ENCODE data around the gene CBLL1. TPM values are rescaled to one million over a fixed set of nuclear protein-coding genes. Genes with fewer than 3 reads are reported as not detected.
A peak's percentile ranks its signal among the peaks of the same experiment; 100 is the strongest.

Gene CBLL1
- total RNA-seq, 1 donor from 2014 or later = 48.7 TPM

GRCh38 chr7:107768263-107768662 lies 24.3 kb downstream of the CBLL1 start:
- Mint-ChIP-seq H3K9me3 (no peaks in the 10 kb centered on the region), H3K27ac (no peak overlapping the region), H3K4me3 (no peak overlapping the region), H3K4me1 (peaks cover 23% of the 10 kb centered on the region), H3K27me3 (no peaks in the 10 kb centered on the region), H3K36me3 (ENCODE audit: low read depth) (peaks cover 3% of the 10 kb centered on the region)
- no peak for DNase-seq
- intact Hi-C loops (cut with micrococcal nuclease) = no loop called here

GRCh38 chr7:107773027-107773426 lies 29.1 kb downstream of the CBLL1 start:
- Mint-ChIP-seq H3K27ac (no peak overlapping the region), H3K27me3 (no peaks in the 10 kb centered on the region), H3K36me3 (ENCODE audit: low read depth) (no peaks in the 10 kb centered on the region), H3K4me1 (peaks cover 6% of the 10 kb centered on the region), H3K9me3 (no peaks in the 10 kb centered on the region), H3K4me3 (no peak overlapping the region)
- no peak for DNase-seq
- intact Hi-C loops (cut with micrococcal nuclease) = no loop called here

- H3K36me3 Mint-ChIP-seq (ENCODE audit: low read depth) = no peaks in the 10 kb centered on the region
- H3K4me1 Mint-ChIP-seq = no peaks in the 10 kb centered on the region
- no peak overlapping the region for H3K4me3 Mint-ChIP-seq
- intact Hi-C loops (cut with micrococcal nuclease) = loop anchor here (5.0 kb wide), 1 partner anchor 80 kb away; no protein-coding TSS in a partner anchor
- DNase-seq = no peak
- no peaks in the 10 kb centered on the region for H3K9me3 Mint-ChIP-seq
- no peaks in the 10 kb centered on the region for H3K27me3 Mint-ChIP-seq
- no peak overlapping the region for H3K27ac Mint-ChIP-seq
These were observed 33.8 kb downstream of the CBLL1 start for GRCh38 chr7:107777702-107778101.

GRCh38 chr7:107778283-107778682 lies 34.3 kb downstream of the CBLL1 start:
- Mint-ChIP-seq H3K9me3 (no peaks in the 10 kb centered on the region), H3K36me3 (ENCODE audit: low read depth) (no peaks in the 10 kb centered on the region), H3K27me3 (peaks cover 2% of the 10 kb centered on the region), H3K27ac (no peak overlapping the region), H3K4me1 (no peaks in the 10 kb centered on the region), H3K4me3 (no peak overlapping the region)
- intact Hi-C loops (cut with micrococcal nuclease) = loop anchor here (5.0 kb wide), 1 partner anchor 79 kb away; no protein-coding TSS in a partner anchor
- DNase-seq = no peak

GRCh38 chr7:107779647-107780099 lies 35.7 kb downstream of the CBLL1 start:
- Mint-ChIP-seq H3K4me1 (no peaks in the 10 kb centered on the region), H3K27me3 (peaks cover 2% of the 10 kb centered on the region)
- intact Hi-C loops (cut with micrococcal nuclease) = loop anchor here (5.0 kb wide), 1 partner anchor 78 kb away; no protein-coding TSS in a partner anchor

GRCh38 chr7:107782374-107782773 lies 38.4 kb downstream of the CBLL1 start:
- DNase-seq = no peak
- H3K36me3 Mint-ChIP-seq (ENCODE audit: low read depth) = no peaks in the 10 kb centered on the region
- no peak overlapping the region for H3K27ac Mint-ChIP-seq
- intact Hi-C loops (cut with micrococcal nuclease) = no loop called here
- peaks cover 11% of the 10 kb centered on the region for H3K4me1 Mint-ChIP-seq
- no peak overlapping the region for H3K4me3 Mint-ChIP-seq
- H3K27me3 Mint-ChIP-seq = peaks cover 3% of the 10 kb centered on the region
- no peaks in the 10 kb centered on the region for H3K9me3 Mint-ChIP-seq

More at GRCh38 chr7:107779647-107780099, 35.7 kb downstream of the CBLL1 start:
- DNase-seq = no peak
- Mint-ChIP-seq H3K4me3 (no peak overlapping the region), H3K36me3 (ENCODE audit: low read depth) (no peaks in the 10 kb centered on the region), H3K9me3 (no peaks in the 10 kb centered on the region), H3K27ac (no peak overlapping the region)

GRCh38 chr7:107783648-107784047 lies 39.7 kb downstream of the CBLL1 start:
- peaks cover 11% of the 10 kb centered on the region for H3K4me1 Mint-ChIP-seq
- no peaks in the 10 kb centered on the region for H3K9me3 Mint-ChIP-seq
- no peaks in the 10 kb centered on the region for H3K36me3 Mint-ChIP-seq (ENCODE audit: low read depth)
- no peak overlapping the region for H3K27ac Mint-ChIP-seq
- no peak for DNase-seq
- intact Hi-C loops (cut with micrococcal nuclease) = loop anchor here (2.0 kb wide), 1 partner anchor 31 kb away; no protein-coding TSS in a partner anchor
- no peak overlapping the region for H3K4me3 Mint-ChIP-seq
- peaks cover 3% of the 10 kb centered on the region for H3K27me3 Mint-ChIP-seq

GRCh38 chr7:107785170-107785569 lies 41.2 kb downstream of the CBLL1 start:
- intact Hi-C loops (cut with micrococcal nuclease) = loop anchor here (2.0 kb wide), 1 partner anchor 30 kb away; no protein-coding TSS in a partner anchor
- no peaks in the 10 kb centered on the region for H3K36me3 Mint-ChIP-seq (ENCODE audit: low read depth)
- peak overlapping the region; percentile 8 for H3K27ac Mint-ChIP-seq
- H3K9me3 Mint-ChIP-seq = no peaks in the 10 kb centered on the region
- peak overlapping the region; percentile 28 for H3K4me3 Mint-ChIP-seq
- H3K27me3 Mint-ChIP-seq = peaks cover 5% of the 10 kb centered on the region
- peaks cover 11% of the 10 kb centered on the region for H3K4me1 Mint-ChIP-seq
- DNase-seq = no peak

- Mint-ChIP-seq H3K4me1 (peaks cover 11% of the 10 kb centered on the region), H3K36me3 (ENCODE audit: low read depth) (no peaks in the 10 kb centered on the region), H3K4me3 (no peak overlapping the region), H3K27me3 (peaks cover 7% of the 10 kb centered on the region), H3K27ac (no peak overlapping the region), H3K9me3 (no peaks in the 10 kb centered on the region)
- no peak for DNase-seq
- intact Hi-C loops (cut with micrococcal nuclease) = loop anchor here (2.0 kb wide), 1 partner anchor 29 kb away; no protein-coding TSS in a partner anchor
These were observed 42.0 kb downstream of the CBLL1 start for GRCh38 chr7:107785926-107786325.

- H3K4me3 Mint-ChIP-seq = no peak overlapping the region
- H3K36me3 Mint-ChIP-seq (ENCODE audit: low read depth) = no peaks in the 10 kb centered on the region
- peaks cover 9% of the 10 kb centered on the region for H3K27me3 Mint-ChIP-seq
- DNase-seq = no peak
- H3K4me1 Mint-ChIP-seq = peaks cover 11% of the 10 kb centered on the region
- intact Hi-C loops (cut with micrococcal nuclease) = no loop called here
- no peak overlapping the region for H3K27ac Mint-ChIP-seq
- H3K9me3 Mint-ChIP-seq = no peaks in the 10 kb centered on the region
These were observed 44.3 kb downstream of the CBLL1 start for GRCh38 chr7:107788216-107788615.

- H3K36me3 Mint-ChIP-seq (ENCODE audit: low read depth) = no peaks in the 10 kb centered on the region
- DNase-seq = no peak
- no peaks in the 10 kb centered on the region for H3K9me3 Mint-ChIP-seq
- peaks cover 11% of the 10 kb centered on the region for H3K27me3 Mint-ChIP-seq
- H3K4me1 Mint-ChIP-seq = peaks cover 11% of the 10 kb centered on the region
- H3K4me3 Mint-ChIP-seq = no peak overlapping the region
- no peak overlapping the region for H3K27ac Mint-ChIP-seq
- intact Hi-C loops (cut with micrococcal nuclease) = no loop called here
These were observed 44.7 kb downstream of the CBLL1 start for GRCh38 chr7:107788662-107789061.

- peaks cover 19% of the 10 kb centered on the region for H3K27me3 Mint-ChIP-seq
- intact Hi-C loops (cut with micrococcal nuclease) = no loop called here
- H3K4me3 Mint-ChIP-seq = no peak overlapping the region
- no peaks in the 10 kb centered on the region for H3K9me3 Mint-ChIP-seq
- peaks cover 11% of the 10 kb centered on the region for H3K4me1 Mint-ChIP-seq
- H3K36me3 Mint-ChIP-seq (ENCODE audit: low read depth) = no peaks in the 10 kb centered on the region
- DNase-seq = no peak
- H3K27ac Mint-ChIP-seq = no peak overlapping the region
These were observed 45.7 kb downstream of the CBLL1 start for GRCh38 chr7:107789647-107790046.

- H3K27me3 Mint-ChIP-seq = peaks cover 23% of the 10 kb centered on the region
- intact Hi-C loops (cut with micrococcal nuclease) = no loop called here
- DNase-seq = no peak
- H3K36me3 Mint-ChIP-seq (ENCODE audit: low read depth) = no peaks in the 10 kb centered on the region
- no peaks in the 10 kb centered on the region for H3K4me1 Mint-ChIP-seq
- no peak overlapping the region for H3K27ac Mint-ChIP-seq
- no peak overlapping the region for H3K4me3 Mint-ChIP-seq
- H3K9me3 Mint-ChIP-seq = no peaks in the 10 kb centered on the region
These were observed 48.4 kb downstream of the CBLL1 start for GRCh38 chr7:107792364-107792763.

GRCh38 chr7:107799647-107800264 lies 55.8 kb downstream of the CBLL1 start:
- Mint-ChIP-seq H3K36me3 (ENCODE audit: low read depth) (no peaks in the 10 kb centered on the region), H3K27ac (no peak overlapping the region), H3K9me3 (no peaks in the 10 kb centered on the region), H3K4me1 (no peaks in the 10 kb centered on the region), H3K4me3 (no peak overlapping the region), H3K27me3 (peaks cover 13% of the 10 kb centered on the region)
- DNase-seq = no peak
- intact Hi-C loops (cut with micrococcal nuclease) = no loop called here

All from activated CD4-positive, alpha-beta T cell treated with anti-CD3 and anti-CD28 coated beads, Interleukin-2, amount 10 ng/mL, durations not matched to agents 24 days and 14 days (primary cell).